ENCODE data around the gene TMEM115.

TMEM115 gene

DNA sequence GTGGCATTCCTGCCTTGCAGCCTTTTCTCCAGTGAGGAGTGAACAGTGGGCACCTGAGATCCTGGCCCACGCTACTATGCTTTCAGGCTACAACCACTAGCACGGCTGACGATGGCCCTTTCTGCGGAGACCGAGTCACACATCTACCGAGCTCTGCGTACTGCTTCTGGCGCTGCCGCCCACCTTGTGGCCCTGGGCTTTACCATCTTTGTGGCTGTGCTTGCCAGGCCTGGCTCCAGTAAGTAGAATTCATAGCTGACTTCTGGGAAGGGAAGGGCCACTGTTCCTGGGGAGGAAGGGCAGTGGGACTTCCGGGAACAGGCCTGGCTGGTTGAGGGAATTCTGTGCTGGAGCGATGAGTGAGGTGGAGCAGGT, 8.0 kb downstream of the TMEM115 start:
- DNase-seq: no peak

DNA sequence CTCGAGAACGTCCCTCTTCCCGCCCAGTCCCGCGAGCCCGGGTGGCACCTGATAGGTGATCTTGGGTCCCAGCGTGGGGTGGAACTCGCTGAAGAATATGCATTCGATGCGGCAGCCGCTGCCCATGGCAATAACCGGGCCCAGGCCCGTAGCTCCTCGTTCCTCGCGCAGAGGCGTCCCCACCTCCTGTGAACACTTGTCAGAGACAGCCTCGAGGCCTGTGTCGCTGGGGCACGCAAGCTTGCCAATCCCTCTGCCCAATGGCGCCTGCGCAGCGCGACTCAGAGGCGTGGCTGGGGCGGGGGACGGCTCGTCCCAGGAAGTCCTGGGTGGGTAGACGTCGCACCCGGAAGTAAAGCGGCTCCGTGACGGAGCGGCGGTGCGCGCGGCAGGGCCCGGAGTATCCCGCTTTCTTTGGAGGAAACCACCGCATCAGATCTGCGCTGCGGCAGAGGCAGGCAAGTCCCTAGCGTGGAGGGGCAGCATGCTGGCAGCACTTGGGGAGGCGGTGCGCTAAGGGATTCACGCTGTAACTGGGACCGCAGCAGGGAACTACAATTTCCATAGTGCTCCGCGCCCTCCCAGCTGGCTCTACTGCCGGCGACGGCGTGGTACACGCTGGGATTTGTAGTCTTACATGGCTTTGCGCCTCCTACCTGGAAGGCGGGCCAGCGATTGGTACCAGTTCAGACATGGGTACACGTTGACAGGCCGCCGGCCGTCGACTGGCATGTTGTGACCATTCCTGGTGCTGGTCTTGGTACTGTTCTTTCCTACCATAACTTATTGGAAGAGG, 8.6 kb downstream of the TMEM115 start, which contains the start of the genes CYB561D2 and NPRL2:
Gene CYB561D2, plus strand, starts transcription at position 336 of the 796 bp plus-strand sequence. CDS start 572 bp downstream, outside the sequence.
Gene NPRL2, minus strand, starts transcription at position 249 of the 796 bp plus-strand sequence. Its CDS starts 123 bp downstream, at position 126.
- peak; percentile 57 for DNase-seq

DNA sequence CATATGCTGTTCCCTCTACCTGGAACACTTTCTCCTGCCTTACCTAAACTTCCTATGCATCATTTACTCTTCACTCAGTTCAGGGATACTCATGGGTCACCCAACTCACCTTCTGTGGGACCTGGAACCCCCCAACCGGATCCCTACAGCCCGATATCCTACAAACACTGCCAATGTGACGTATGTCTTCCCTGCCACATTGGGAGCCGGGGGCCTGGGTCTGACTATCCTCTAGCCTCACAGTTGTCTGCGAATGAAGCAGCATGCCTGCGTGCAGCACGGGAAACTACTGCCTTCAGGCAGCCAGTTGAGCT, 9.2 kb downstream of the TMEM115 start:
- DNase-seq: no peak

DNA sequence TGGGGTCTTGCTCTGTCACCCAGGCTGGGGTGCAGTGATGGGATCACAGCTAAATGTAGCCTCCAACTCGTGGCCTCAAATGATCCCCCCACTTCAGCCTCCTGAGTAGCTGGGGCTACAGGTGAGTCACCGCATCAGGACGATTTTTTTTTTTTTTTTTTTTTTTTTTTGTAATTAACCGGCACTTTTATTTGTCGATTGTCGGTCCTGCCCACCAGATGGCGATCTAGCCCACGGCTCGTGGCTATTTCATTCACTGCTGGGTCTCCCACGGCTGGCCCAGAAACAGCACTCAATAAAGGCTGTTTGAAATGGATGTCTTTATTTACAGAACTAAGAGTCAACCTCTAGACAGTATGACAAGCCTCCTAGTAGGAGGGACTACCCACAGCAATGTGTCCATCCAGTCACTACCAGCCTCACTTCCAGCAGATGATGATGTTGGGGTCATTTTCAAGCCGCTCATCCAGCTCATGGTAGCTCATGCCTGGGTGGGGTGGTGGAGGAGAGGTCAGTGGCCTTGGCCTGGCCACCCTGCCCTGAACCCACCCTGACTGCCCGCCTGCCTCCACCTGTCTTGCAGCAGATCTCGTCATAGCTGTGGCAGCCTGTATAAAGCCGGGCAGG, 12.0 kb downstream of the TMEM115 start:
- no peak for DNase-seq

DNA sequence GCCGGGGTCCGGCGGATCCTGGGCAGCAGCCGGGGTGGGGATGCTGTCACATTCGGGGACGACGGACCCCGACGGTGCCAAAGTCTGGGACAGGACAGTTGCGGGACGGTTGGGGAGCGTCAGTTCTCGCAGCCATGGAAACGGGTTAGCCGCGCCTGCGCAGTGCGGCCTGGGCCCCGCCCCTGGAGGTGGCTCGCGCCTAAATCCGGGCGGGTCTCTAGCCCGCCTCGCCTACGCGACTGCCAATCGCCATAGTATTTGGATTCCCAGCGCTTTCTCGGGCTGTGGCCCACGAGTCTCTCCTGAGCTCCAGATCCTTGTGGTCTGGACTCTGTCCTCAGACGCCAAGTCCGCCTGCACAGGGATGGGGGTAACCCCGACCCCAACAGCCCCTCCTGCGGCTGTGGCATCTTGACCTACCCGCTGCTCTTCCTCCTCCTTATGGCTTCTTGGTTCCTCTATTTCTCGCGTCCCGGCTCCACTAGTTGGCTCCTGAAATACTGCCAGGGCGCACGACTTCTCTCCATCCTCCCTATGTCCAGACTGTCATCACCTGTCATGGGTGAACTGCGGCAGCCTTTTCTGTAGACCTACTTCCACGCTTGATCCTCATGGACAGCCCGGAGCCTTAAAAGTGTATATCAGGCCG, 13.6 kb downstream of the TMEM115 start, which contains the start of gene ZMYND10:
Gene ZMYND10, minus strand, starts transcription at position 147 of the 649 bp plus-strand sequence. CDS start 153 bp downstream, outside the sequence.
- no peak for DNase-seq

DNA sequence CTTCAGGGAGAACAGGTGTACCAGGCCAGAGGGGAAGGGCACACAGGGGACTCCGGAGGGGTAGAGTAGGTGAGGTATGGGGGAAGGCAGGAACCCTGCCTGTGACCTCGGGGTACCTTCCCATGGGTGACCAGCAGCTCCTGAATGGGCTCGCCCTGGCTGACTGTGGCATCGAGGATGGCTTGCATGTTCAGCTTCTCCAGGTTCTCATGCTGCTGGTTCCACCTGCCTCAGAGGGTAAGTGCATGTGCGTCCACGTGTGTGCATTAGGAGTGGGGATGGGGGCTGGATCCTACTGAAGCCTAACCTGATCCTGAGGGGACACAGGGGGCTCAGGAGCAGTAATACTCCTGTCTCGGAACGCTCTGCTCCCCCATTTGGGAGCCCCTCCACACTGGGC, 14.3 kb downstream of the TMEM115 start:
- DNase-seq: no peak

DNA sequence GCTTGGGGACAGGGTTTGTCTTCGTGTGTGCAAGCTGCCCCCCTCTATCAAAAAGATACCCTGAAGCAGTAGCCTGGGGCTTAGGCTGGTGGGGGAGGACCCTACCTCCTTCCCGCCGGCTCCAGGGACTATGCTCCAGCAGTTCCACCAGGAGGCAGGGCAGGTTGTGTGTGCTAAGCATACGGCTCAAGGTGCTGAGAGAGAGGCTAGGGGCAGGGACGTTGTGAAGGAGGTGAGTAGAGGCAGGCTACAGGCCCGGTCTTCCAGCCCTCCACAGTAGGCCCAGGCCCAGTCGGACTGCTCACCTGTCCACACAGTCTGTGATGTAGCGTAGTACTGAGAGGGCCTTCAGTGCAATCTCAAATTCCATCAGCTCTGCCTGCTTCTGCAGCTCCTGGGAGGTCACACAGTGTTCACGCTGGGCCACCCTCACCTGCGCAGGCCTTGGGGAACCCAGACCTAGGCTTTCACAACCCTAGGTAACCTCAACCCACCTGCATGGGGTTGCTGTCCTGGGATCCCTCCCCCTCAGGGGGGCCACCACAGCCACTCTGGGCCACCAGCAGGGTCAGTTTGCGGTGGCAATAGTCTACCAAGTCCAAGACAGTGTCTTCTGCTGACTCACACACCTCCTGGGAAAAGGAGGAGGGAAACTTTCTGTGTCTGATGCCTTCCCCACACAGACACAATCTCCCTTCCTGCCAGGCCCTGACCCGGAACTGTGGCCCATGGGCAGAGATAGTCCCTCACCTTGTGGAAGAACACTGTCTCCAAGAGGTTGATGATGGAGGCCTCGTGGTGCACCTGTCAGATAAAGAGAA, 16.3 kb downstream of the TMEM115 start:
- DNase-seq: no peak

DNA sequence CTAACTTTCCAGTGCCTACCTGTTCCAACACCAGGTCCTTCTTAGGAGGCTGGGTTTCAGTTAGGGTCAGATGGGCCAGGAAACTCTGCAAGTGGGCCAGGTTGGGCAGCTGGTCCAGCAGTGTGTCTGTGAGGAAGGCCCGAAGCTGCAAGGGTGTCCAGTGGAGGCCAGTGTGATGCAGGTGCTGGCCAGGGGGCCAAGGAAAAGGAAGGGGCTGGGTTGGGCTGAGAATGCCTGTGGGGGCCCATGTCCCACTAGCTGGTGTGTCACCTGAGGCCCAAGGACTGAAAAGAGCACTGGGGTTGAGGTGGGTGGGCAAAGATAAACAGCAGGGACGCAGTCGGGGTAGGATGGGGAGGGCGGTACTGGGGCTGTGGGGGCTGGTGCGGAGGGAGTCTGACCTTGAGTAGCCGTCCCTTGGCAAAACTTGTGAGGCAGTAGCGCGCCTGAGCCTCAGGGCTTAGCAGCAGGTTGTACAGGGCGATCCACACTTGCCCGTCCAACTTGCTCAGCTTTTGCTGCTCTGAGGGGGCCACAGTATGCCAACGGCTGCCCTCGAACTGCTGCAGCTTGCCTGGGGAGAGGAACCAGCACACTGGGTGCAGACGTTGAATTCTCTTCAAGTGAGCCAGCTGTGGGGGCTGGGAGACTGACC, 17.2 kb downstream of the TMEM115 start:
- no peak for DNase-seq

DNA sequence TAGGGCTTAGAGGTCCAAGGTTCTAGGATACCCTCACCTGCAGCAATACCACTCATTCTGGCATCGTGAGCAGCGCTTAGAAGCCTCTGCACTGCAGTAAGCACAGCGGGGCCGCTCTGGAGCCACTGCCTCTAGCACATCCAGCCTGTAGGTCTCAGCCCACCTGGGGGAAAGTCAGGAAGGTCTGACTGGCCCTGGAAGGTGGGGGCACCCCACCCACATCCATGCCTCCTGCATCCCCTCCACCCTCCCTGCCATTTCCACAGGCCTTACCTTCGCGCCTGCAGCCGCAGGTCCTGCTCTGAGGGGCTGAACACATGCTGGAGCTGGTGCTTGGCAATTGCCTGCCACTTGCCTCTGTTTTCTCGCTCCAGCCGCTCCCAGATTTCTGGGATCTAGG, 17.8 kb downstream of the TMEM115 start:
- DNase-seq: no peak

DNA sequence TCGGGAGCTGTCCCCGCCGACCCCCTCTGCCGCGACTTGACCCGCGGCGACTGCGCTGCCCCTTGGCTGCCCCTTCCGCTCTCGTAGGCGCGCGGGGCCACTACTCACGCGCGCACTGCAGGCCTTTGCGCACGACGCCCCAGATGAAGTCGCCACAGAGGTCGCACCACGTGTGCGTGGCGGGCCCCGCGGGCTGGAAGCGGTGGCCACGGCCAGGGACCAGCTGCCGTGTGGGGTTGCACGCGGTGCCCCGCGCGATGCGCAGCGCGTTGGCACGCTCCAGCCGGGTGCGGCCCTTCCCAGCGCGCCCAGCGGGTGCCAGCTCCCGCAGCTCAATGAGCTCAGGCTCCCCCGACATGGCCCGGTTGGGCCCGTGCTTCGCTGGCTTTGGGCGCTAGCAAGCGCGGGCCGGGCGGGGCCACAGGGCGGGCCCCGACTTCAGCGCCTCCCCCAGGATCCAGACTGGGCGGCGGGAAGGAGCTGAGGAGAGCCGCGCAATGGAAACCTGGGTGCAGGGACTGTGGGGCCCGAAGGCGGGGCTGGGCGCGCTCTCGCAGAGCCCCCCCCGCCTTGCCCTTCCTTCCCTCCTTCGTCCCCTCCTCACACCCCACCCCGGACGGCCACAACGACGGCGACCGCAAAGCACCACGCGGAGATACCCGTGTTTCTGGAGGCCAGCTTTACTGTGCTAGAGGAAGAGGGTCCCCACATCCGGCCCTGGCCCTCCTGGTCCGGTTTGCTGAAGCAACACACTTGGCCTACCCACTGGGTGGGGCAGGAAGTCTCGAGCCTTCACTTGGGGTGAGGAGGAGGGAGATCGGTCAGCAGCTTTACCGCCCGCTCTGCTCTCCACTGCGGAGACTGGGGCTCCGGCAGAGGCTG, 18.6 kb downstream of the TMEM115 start, which contains the start of gene RASSF1:
Gene RASSF1, minus strand, starts transcription at position 389 of the 882 bp plus-strand sequence. Its CDS starts 31 bp downstream, at position 358.
- no peak for DNase-seq

DNA sequence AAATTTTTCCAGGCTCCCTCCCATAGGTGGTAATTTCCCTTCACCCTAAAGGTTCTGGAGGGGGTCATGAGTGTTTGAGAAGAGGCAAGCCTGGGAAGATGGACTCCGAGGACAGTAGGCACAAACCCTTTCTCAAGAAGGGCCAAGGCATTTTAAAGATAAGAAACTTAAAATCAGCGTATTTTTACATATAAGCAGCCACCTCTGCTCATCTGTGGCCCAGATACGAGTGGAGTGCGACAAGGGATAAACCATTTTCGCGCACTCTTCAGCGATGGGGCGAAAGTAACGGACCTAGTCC, 19.2 kb downstream of the TMEM115 start:
- DNase-seq: no peak

DNA sequence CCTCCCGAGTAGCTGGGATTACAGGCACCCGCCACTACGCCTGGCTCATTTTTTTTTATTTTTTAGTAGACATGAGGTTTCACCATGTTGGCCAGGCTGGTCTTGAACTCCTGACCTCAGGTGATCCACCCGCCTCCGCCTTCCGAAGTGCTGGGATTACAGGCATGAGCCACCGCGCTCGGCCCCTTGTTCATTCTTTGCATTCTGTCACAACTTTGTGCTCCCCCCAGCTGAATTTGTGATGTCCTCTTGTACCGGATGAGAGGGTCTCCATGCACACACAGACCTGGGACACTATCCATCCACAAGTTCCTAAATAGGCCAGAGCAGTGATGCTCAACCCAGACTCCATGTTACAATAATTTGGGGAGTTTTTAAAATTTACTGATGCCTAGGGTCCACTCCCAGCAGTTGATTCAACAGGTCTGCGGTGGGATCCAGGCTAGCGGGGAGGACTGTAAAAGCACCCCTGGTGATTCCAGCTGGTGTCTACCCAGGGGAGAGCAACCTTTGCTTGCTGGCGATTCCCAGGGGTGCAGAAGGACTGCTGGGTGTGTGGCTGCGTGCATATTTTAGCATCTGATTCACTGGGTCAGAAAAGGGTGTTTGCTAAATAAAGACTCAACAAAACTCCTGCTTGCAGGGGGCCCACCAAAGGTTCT, 19.7 kb downstream of the TMEM115 start:
- no peak for DNase-seq

DNA sequence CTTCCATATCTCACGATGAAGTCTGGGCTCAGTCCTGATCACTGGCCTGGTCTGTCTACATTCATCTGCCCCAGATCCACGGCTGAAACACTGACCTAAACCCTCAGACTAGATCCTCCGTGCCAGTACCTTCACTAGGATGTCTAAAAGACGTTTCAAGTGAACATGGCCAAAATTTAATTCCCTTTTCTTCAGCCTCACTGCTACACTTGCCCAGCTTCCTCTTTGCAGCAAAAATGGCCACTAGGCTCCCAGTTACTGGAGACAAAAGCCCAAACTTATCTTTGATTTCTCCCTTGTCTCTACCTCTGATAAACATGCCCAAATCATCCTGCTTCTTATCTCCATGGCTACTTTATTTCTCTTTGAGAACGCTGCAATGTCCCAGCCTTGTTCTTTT, 20.4 kb downstream of the TMEM115 start:
- no peak for DNase-seq

DNA sequence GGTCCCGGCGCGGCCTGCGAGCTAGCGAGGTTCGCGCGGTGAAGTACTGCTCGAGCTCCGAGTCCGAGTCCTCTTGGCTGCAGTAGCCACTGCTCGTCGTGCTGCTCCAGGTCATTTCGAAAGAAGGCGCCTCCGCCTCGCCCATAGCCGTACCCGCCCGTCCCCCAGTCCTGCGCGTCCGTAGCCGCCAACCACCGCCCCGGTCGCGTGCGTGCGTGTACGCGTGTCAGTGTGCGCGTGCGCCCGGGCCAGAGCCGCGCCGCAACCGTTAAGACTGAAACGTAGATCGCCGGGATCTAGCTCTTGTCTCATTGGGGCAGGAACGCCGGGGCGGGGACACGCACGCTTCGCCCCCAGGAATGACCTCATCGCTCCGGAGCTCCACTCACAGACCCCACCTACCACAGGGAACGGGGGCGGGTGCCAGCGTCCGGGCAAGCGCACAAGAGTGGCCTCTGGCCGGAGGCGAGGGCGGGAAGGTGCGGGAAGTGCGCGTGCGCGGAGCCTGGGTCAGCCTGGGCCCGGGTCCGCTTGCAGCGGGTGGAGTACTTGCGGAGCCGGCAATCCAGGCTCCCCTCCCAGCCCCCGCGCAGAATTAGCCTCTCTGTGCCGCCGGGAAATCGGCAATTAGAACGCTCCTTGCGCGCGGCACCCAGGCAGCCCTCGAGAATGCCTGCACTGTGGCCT, 22.0 kb downstream of the TMEM115 start:
- DNase-seq: peak; percentile 81

DNA sequence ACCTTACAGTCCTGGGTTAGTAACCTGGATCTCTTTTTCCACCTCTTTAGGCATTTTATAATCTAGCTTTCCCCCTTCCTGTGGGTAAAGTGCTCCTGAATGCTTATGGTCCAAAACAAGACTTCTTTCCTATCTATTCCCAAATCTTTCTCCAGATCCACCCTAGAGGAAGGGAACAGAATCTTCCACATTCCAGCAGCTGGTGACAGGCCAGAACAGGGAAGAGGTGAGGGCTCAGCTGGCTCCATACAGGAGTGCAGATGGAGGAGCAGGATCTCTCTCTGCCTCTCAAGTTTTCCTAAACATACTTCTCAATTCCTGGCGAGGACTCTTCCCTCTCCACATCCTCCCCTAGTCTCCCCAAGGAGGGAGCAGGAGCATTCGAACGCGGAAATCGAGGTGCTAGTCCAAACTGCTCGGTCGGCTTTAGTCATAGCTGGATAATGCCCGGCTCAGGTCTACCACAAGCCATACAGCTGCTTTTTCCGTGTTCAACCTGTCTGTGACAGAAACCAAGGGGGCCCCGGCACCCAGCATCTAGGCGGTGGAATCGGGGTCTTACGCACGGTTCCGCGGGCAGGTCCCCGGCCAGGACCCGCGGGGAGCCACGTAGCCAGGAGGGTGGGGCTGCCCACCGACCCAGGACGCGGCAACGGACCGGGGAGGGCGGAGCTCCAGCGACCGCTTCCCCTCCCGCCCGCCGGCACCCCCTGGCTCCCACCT, 22.7 kb downstream of the TMEM115 start:
- DNase-seq: no peak

DNA sequence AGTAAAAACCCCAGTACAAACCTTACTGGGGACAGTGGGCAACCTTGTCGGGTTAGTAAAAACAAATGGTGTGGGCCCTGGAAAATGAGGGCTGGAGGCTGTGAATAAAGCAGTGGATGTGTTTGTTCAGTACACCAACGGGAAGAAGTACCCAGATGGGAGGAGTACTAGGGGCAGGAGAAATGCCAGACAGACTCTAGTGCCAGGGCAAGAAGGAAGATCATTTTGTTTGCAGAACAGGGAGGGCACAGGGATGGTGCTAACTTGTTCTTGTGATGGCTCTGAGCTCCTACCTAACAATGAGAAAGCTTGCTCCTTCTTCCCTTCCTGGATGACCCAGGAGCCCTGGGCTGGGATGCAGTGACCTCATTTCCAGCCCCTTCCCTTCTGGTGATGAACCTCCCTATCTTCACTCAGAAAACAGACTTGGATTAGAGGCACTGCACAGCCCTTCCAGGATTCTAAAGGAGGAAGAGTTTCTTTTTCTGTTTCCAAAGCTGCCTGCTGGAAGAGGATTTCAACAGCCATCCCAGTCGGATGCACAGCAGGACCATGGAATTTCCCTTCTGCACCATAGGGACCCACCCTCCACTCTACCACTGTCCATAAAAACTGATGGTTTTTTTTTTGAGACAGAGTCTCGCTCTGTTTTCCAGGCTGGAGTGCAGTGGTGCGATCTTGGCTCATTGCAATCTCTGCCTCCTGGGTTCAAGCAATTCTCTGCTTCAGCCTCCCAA, 24.8 kb downstream of the TMEM115 start:
- no peak for DNase-seq

DNA sequence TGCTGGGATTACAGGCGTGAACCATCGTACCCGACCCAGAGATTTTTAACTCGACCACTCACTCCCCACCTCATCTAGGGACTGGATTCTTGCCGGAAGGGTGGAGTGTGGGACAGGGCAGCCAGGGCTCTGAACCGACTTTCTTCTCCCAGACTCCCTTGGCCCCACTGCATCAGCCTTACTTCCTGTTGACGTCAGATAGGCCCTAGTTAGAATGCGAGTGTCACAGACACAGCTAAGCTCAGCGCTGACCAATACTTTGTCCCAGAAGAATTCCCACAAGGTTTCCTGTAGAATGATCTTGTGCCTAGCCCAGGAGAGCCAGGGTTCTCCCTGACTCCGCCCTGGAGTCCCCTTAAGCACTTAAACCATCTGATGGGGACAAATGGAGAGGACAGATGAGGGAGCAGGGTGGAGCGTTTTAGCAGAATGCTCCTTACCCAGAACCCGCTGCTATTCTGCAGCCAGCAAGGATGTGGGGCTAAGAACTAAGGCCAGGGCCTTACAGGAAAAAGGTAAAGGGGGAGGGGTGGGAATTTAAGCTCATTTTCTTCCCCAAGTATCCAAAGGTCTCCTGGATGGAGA, 25.5 kb downstream of the TMEM115 start:
- no peak for DNase-seq

DNA sequence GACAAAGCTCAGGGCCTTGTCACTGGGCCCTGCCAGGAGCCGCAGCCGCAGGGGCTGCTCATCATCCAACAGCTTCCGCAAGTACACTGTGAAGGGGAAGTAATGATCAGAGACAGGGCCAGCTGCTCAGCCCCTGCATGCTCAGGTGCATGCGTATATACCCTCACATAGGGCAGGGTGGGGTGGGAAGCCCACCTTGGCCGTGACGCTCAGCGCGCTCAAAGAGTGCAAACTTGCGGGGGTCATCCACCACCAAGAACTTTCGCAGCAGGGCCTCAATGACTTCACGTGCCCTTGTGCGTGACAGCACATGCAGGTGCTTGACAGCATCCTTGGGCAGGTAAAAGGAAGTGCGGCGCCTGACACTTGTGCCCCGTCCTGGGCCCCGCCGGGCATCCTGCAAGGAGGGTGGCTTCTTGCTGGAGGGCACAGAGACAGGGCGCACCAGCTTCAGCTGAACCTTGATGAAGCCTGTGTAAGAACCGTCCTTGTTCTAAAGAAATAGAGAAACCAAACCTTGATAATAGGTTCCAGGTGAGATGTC, 27.9 kb downstream of the TMEM115 start:
- DNase-seq: no peak
